Pancreas (tissue), 10 donors: Measurements from ENCODE around the gene LGI2. TPM values are rescaled to one million over a fixed set of nuclear protein-coding genes. Genes with fewer than 3 reads are reported as not detected.

ENCODE experiments used
- ATAC-seq, 4 donors: fragments of 200-7000 bp; cut with Tn5 transposase; one replicate each; pipeline versions ENCODE4 v1.8.0 to v1.9.1; 2020; ENCODE audit warnings: mild to moderate bottlenecking in 4 of 4, moderate library complexity in 4 of 4
- DNase-seq, 6 donors: peaks; one replicate each; pipeline ENCODE4 v3.0.0-alpha.2; 2020
- FAIRE-seq: peaks from 2 replicates; lab custom pipeline; 2012; peaks lifted over from hg19 to GRCh38; lab: Jason Lieb, UNC
- H3K27ac ChIP-seq, 4 donors: fragments of 200-600 bp; sonication (generic); 1 replicate in 3 of 4; 2 replicates in 1 of 4; pipeline versions ENCODE4 v1.5.0 to v1.8.0; 2020
- H3K27me3 ChIP-seq, 4 donors: fragments of 200-600 bp; one replicate each; pipeline ENCODE4 v1.8.0; 2021
- H3K36me3 ChIP-seq, 3 donors: fragments of 200-600 bp; sonication (generic) in 1 of 3; one replicate each; pipeline versions ENCODE4 v1.5.0 to v1.8.0; 2020 to 2021
- H3K4me1 ChIP-seq, 3 donors: fragments of 200-600 bp; one replicate each; pipeline ENCODE4 v1.8.0; 2021
- H3K4me3 ChIP-seq, 4 donors: fragments of 200-600 bp; sonication (generic) in 2 of 4; one replicate each; pipeline versions ENCODE4 v1.5.0 to v1.8.0; 2020 to 2021
- H3K9me3 ChIP-seq, 4 donors: fragments of 200-600 bp; one replicate each; pipeline ENCODE4 v1.8.0; 2021
- WGBS, 2 donors: extraction: QIAGEN DNeasy Blood & Tissue Kit; methylation state at CpG; one replicate each; pipeline ENCODE4 v1.1.7; 2013; 5-methylcytosine and 5-hydroxymethylcytosine counted together
- intact Hi-C, 3 donors: fragments of 100-400 bp; cut with DNase I; formaldehyde crosslinking; loops; one replicate each; pipeline versions ENCODE4 v1.11.1 to v1.14.2; 2022
- polyA plus RNA-seq, 2 donors: library from polyadenylated mRNA; stranded (reverse); fragments of 200-250 nt; gene quantifications; one replicate each; pipeline ENCODE4 v1.2.3, GENCODE V29; 2013
- total RNA-seq, 6 donors: library from RNA; stranded (reverse); fragmentation: NEBNext Ultra II Directional in 4 of 6; extraction: Animal tissue kit (Norgen Biotek cat#: 25700) in 4 of 6; gene quantifications; one replicate each; pipeline versions ENCODE4 v1.2.1 to v1.2.4, GENCODE V29; 2021 to 2023
- TF ChIP-seq, protein P1 (sequence below), 4 donors: fragments of 200-600 bp; sonication (generic) in 3 of 4; IDR thresholded peaks; one replicate each; pipeline versions ENCODE4 v1.5.0 to v1.8.0; 2021; ENCODE audit warnings: antibody characterized with exemption in 4 of 4
- donor health status: healthy with polysubstance abuse.
- donor health status: DM: no; HTN: no; CAD: no; lungs with moderate emphysema.
- donor health status: DM: no; HTN: no; CAD: no.
- donor health status: control.
- donor health status: control.
- donor health status: Bipolar disorder and iron deficiency.
- donor health status: DM: yes; HTN: yes; CAD: no.
- donor health status: DM: no; HTN: no; CAD: no.
- donor health status: DM: no; HTN: no; CAD: no.
- donor health status: DM: yes; HTN: yes; CAD: no.

LGI2 gene
- total and polyA plus RNA-seq, 8 donors, result 0.22 to 1.7 (median 0.70) TPM

DNA sequence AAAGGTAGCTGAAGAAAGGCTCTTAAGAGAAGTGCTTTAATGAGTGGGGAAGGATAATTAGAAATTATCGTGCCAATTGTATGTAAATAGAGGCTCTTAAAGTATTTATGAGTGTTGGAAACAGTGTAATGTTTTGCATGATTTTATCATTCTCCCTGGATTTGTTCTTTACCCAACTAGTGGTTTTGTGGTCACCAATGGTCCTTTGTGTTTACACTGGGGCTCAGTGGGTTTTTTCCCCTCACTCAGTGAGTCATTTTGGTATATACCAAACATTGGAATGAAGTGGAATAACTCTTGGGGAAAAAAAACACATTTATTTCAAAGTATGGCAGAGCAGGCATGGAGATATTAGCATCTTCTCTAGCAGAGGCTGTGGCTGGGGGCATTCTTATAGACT, 20.8 kb upstream of the LGI2 start:
- 91 to 94% methylated on average over 1 of the region's 1 CpG for WGBS, 2 donors
- Histone ChIP-seq H3K36me3 (no peaks in the 10 kb centered on the region), H3K27me3 (no peaks in the 10 kb centered on the region), H3K4me1 (no peaks in the 10 kb centered on the region), H3K9me3 (no peaks in the 10 kb centered on the region), H3K27ac (no peak overlapping the region), H3K4me3 (no peak overlapping the region)
- FAIRE-seq (no peak), ATAC-seq (no peak), DNase-seq (no peak)
- intact Hi-C loops, result no loop called here
- TF ChIP-seq, protein P1, sequence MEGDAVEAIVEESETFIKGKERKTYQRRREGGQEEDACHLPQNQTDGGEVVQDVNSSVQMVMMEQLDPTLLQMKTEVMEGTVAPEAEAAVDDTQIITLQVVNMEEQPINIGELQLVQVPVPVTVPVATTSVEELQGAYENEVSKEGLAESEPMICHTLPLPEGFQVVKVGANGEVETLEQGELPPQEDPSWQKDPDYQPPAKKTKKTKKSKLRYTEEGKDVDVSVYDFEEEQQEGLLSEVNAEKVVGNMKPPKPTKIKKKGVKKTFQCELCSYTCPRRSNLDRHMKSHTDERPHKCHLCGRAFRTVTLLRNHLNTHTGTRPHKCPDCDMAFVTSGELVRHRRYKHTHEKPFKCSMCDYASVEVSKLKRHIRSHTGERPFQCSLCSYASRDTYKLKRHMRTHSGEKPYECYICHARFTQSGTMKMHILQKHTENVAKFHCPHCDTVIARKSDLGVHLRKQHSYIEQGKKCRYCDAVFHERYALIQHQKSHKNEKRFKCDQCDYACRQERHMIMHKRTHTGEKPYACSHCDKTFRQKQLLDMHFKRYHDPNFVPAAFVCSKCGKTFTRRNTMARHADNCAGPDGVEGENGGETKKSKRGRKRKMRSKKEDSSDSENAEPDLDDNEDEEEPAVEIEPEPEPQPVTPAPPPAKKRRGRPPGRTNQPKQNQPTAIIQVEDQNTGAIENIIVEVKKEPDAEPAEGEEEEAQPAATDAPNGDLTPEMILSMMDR (IDR thresholded peaks at IDR 0.05), result no peak

DNA sequence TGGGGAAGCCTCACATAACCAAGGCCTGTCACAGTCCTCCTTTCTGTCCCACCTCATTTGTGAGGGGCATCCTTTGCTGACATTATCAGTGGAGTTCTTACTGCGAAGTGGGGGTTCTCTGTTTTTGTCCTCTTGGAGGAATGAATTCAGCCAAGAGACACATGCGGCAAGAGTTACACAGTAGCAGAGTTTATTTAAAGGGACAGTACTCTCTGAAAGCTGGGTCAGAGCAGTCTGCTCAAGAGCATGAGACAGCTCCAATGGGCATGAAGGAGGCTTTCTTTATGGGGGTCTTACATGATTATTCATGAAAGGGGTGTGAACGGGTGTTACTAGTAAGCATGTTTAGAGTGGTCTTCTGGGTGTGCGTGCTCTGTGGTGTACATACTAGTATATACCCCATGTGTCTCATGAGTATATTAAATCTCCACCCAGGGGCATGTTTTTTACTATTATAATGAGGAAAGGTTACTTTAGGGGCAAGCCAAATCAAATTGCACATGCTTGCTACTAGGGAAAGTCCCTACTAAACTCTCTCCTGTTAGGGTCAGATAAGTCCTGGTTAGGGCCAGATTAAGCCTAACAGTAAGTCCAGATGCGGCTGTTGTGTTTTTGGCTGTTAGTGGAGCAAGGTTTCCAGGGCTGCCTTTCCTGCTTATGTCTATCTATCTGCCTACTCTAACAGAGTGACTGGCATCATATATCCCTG, 19.8 kb upstream of the LGI2 start:
- DNase-seq (no peak), FAIRE-seq (no peak)

DNA sequence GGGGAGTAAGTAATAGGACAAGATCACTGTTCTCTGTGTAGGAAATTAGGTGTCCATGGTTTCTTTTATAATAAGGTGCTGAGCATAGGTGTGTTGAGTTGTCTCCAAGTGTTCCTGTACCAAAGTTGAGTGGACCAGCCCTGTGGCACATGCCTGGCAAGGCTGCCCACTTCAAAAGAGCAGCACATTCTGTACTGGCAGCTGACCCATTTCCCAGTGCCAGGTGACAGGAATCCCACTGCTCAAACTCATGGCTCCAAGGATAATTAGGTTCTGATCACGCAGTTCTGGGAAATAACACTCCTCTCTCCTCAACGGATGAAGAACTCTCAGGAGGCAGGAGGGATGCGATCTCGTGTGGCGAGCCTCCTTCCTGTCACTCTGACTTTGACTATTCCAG, 12.8 kb upstream of the LGI2 start:
- peak in 3 of 6 donors; percentile 18 to 34 (median 18) for DNase-seq
- H3K36me3 ChIP-seq, result no peaks in the 10 kb centered on the region
- H3K4me1 ChIP-seq, result no peaks in the 10 kb centered on the region
- H3K9me3 ChIP-seq, result no peaks in the 10 kb centered on the region
- no peak for FAIRE-seq
- TF ChIP-seq, protein P1 (IDR thresholded peaks at IDR 0.05), result no peak
- intact Hi-C loops, result no loop called here
- WGBS, 2 donors, result 56 to 59% methylated on average over 5 of the region's 5 CpGs
- no peak overlapping the region for H3K4me3 ChIP-seq
- H3K27ac ChIP-seq, result no peak overlapping the region
- no peaks in the 10 kb centered on the region for H3K27me3 ChIP-seq
- peak in 3 of 4 donors; percentile 60 to 73 (median 73) for ATAC-seq

More for the DNA sequence above, 19.8 kb upstream of the LGI2 start:
- 92 to 96% methylated on average over 5 of the region's 5 CpGs for WGBS, 2 donors
- Histone ChIP-seq H3K4me1 (no peaks in the 10 kb centered on the region), H3K27ac (no peak overlapping the region), H3K4me3 (no peak overlapping the region), H3K27me3 (no peaks in the 10 kb centered on the region), H3K9me3 (no peaks in the 10 kb centered on the region), H3K36me3 (no peaks in the 10 kb centered on the region)
- no peak for ATAC-seq
- TF ChIP-seq, protein P1 (IDR thresholded peaks at IDR 0.05), result no peak
- intact Hi-C loops, result no loop called here

DNA sequence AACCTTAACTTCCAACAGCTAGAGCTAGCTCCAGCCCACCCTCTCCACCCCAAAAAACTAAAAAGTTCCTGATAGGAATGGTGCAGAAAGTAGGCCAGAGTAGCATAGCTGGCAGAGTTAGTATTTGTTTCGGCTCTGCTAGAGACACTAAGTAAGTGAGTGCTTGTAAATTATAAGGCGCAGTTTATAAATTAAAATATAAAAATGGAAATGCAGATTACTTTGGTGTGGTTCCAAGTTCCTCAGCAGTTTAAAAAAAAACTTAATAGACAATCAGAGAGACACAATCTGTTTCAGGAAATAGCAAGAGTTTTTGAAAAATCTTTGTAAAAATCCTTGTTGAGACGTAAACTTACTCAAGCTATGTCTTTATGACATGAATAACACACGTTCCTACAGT, 2.8 kb upstream of the LGI2 start:
- DNase-seq, result no peak
- TF ChIP-seq, protein P1 (IDR thresholded peaks at IDR 0.05), result no peak
- ATAC-seq, result no peak
- intact Hi-C loops, result no loop called here
- FAIRE-seq, result no peak
- Histone ChIP-seq H3K4me3 (no peak overlapping the region), H3K27me3 (no peaks in the 10 kb centered on the region), H3K9me3 (no peaks in the 10 kb centered on the region), H3K27ac (no peak overlapping the region), H3K36me3 (no peaks in the 10 kb centered on the region), H3K4me1 (peaks cover 0 to 2% (median 0%) of the 10 kb centered on the region in 3 donors)
- WGBS, 2 donors, result 90 to 93% methylated on average over 4 of the region's 4 CpGs

DNA sequence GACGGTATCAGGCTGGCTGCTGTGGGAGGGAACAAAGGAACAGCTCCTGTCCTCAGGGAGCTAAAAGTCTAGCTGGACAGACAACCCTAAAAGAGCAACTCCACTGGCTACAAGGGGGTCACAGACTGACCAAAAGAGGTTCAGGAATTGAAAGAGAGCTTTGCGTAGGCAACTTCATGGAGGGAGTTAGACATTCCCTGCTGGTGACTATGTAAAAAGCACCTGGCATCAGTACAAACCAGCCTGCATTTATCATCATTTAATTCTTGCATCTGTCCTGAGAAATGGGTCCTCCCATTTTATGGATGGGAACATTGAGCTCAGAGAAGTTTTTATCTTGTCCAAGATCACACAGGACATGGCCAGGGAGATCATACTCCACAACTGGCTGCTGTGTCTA, 1.4 kb upstream of the LGI2 start:
- TF ChIP-seq, protein P1 (IDR thresholded peaks at IDR 0.05), result no peak
- no peaks in the 10 kb centered on the region for H3K36me3 ChIP-seq
- no peak for FAIRE-seq
- no peaks in the 10 kb centered on the region for H3K9me3 ChIP-seq
- intact Hi-C loops, result no loop called here
- no peak overlapping the region for H3K27ac ChIP-seq
- 91 to 93% methylated on average over 2 of the region's 2 CpGs for WGBS, 2 donors
- no peaks in the 10 kb centered on the region for H3K27me3 ChIP-seq
- no peak for ATAC-seq
- peaks cover 0 to 2% (median 0%) of the 10 kb centered on the region in 3 donors for H3K4me1 ChIP-seq
- H3K4me3 ChIP-seq, result no peak overlapping the region
- no peak for DNase-seq
